Measurements from ENCODE around the gene TMEM184C. TPM values are rescaled to one million over a fixed set of nuclear protein-coding genes. Genes with fewer than 3 reads are reported as not detected.

Gene TMEM184C
- total RNA-seq, 2 donors from 2014 or later, result 30.3 to 35.7 TPM

DNA sequence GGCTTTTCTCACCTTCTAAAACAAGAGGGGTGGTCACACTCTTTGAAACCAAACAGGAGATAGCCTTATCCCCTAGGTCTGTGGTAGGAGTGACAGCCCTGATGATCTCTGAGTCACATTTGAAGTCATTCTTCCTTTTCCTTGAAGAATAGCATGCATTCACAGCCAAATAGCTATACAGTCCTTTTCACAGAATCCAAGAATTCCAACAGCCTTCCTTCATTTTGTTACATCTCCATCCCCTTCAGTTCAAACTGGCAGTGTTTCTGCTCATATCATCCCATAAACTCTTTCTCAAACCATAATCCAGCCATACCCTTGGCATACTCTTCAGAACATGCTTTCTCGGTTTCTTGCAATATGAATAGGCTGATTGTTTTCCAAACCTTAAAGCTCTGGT, 33.3 kb upstream of the TMEM184C start:
- WGBS, 2 experiments (ENCODE audit: insufficient coverage in 1 of 2, insufficient read length in 1 of 2), result 93 to 100% methylated on average over 1 of the region's 1 CpG
- Histone ChIP-seq H3K4me1 (ENCODE audit: control insufficient read depth, insufficient read depth, low read length) (no peaks in the 10 kb centered on the region), H3K27me3 (ENCODE audit: control insufficient read depth, insufficient read depth, low read length, poor library complexity, severe bottlenecking) (no peaks in the 10 kb centered on the region), H3K9ac (ENCODE audit: extremely low read depth, low read length, poor library complexity, severe bottlenecking) (no peak overlapping the region), H3K27ac (ENCODE audit: low read depth, low read length) (no peak overlapping the region), H3K36me3 (ENCODE audit: control insufficient read depth, insufficient read depth, low read length) (no peaks in the 10 kb centered on the region), H3K9me3 (ENCODE audit: control insufficient read depth, low read length) (peaks cover 20% of the 10 kb centered on the region), H3K4me3 (ENCODE audit: low read length) (no peak overlapping the region)
- Mint-ChIP-seq H3K4me3 (no peak overlapping the region), H3K27ac (no peak overlapping the region), H3K4me1 (no peaks in the 10 kb centered on the region), H3K27me3 (ENCODE audit: insufficient read depth) (no peaks in the 10 kb centered on the region), H3K9me3 (peaks cover 8% of the 10 kb centered on the region), H3K36me3 (ENCODE audit: low read depth) (no peaks in the 10 kb centered on the region)
- no peak for DNase-seq
- TF ChIP-seq, protein P1, sequence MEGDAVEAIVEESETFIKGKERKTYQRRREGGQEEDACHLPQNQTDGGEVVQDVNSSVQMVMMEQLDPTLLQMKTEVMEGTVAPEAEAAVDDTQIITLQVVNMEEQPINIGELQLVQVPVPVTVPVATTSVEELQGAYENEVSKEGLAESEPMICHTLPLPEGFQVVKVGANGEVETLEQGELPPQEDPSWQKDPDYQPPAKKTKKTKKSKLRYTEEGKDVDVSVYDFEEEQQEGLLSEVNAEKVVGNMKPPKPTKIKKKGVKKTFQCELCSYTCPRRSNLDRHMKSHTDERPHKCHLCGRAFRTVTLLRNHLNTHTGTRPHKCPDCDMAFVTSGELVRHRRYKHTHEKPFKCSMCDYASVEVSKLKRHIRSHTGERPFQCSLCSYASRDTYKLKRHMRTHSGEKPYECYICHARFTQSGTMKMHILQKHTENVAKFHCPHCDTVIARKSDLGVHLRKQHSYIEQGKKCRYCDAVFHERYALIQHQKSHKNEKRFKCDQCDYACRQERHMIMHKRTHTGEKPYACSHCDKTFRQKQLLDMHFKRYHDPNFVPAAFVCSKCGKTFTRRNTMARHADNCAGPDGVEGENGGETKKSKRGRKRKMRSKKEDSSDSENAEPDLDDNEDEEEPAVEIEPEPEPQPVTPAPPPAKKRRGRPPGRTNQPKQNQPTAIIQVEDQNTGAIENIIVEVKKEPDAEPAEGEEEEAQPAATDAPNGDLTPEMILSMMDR (conservative IDR thresholded peaks at IDR 0.05), result no peak

DNA sequence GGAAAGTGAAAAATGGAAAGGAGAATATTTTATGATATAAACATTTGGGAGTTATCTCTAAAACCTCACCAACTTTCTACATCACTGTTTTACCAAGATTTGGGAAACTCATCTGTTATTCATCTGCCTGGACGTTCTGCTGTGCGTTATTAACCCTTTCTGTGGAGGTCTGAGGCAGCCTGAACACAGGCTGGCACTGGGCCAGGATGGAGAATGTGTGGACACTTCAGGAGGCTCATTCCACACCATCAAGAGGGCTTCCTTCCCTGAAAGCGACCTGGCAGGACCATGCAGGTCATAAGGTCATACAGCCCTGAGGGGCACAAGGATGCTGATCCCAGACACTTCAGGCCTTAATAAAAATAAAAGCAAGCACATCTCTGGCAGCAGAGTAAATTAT, 31.2 kb upstream of the TMEM184C start:
- Mint-ChIP-seq H3K36me3 (ENCODE audit: low read depth) (no peaks in the 10 kb centered on the region), H3K27ac (no peak overlapping the region), H3K4me1 (no peaks in the 10 kb centered on the region), H3K27me3 (ENCODE audit: insufficient read depth) (no peaks in the 10 kb centered on the region), H3K9me3 (peaks cover 8% of the 10 kb centered on the region), H3K4me3 (no peak overlapping the region)
- TF ChIP-seq, protein P1 (conservative IDR thresholded peaks at IDR 0.05), result no peak
- Histone ChIP-seq H3K9me3 (ENCODE audit: control insufficient read depth, low read length) (peaks cover 20% of the 10 kb centered on the region), H3K36me3 (ENCODE audit: control insufficient read depth, insufficient read depth, low read length) (no peaks in the 10 kb centered on the region), H3K27ac (ENCODE audit: low read depth, low read length) (peak overlapping the region; percentile 16), H3K4me1 (ENCODE audit: control insufficient read depth, insufficient read depth, low read length) (no peaks in the 10 kb centered on the region), H3K9ac (ENCODE audit: extremely low read depth, low read length, poor library complexity, severe bottlenecking) (no peak overlapping the region), H3K27me3 (ENCODE audit: control insufficient read depth, insufficient read depth, low read length, poor library complexity, severe bottlenecking) (no peaks in the 10 kb centered on the region), H3K4me3 (ENCODE audit: low read length) (no peak overlapping the region)
- no peak for DNase-seq
- WGBS, 2 experiments (ENCODE audit: insufficient coverage in 1 of 2, insufficient read length in 1 of 2), result 86 to 92% methylated on average over 2 to 3 of the region's 3 CpGs

DNA sequence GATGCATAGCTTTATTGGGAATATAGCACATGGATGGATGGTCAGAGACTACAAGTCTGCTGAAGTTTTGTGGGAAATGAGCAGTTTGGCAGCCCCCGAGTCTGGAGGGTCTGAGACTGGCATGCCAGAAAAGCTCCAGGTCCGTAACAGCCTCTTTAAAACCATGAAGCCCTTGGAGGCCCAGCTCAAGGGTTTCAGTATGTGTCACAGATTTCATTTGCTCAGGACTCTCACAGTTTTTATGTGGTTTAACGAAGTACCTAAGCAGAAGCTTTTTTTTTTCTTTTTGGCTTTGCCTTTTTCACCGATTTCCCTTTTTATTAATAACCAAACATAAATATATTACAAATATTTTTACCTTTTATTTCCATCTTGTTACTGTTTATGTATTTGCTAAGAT, 30.6 kb upstream of the TMEM184C start:
- Histone ChIP-seq H3K27ac (ENCODE audit: low read depth, low read length) (peak overlapping the region; percentile 16), H3K9ac (ENCODE audit: extremely low read depth, low read length, poor library complexity, severe bottlenecking) (no peak overlapping the region), H3K9me3 (ENCODE audit: control insufficient read depth, low read length) (peaks cover 20% of the 10 kb centered on the region), H3K4me1 (ENCODE audit: control insufficient read depth, insufficient read depth, low read length) (no peaks in the 10 kb centered on the region), H3K27me3 (ENCODE audit: control insufficient read depth, insufficient read depth, low read length, poor library complexity, severe bottlenecking) (no peaks in the 10 kb centered on the region), H3K36me3 (ENCODE audit: control insufficient read depth, insufficient read depth, low read length) (no peaks in the 10 kb centered on the region), H3K4me3 (ENCODE audit: low read length) (no peak overlapping the region)
- no peak overlapping the region for H3K4me3 Mint-ChIP-seq
- no peaks in the 10 kb centered on the region for H3K4me1 Mint-ChIP-seq
- no peaks in the 10 kb centered on the region for H3K27me3 Mint-ChIP-seq (ENCODE audit: insufficient read depth)
- H3K36me3 Mint-ChIP-seq (ENCODE audit: low read depth), result no peaks in the 10 kb centered on the region
- peaks cover 8% of the 10 kb centered on the region for H3K9me3 Mint-ChIP-seq
- no peak for DNase-seq
- TF ChIP-seq, protein P1 (conservative IDR thresholded peaks at IDR 0.05), result no peak
- no peak overlapping the region for H3K27ac Mint-ChIP-seq
- 81 to 94% methylated on average over 3 to 4 of the region's 4 CpGs for WGBS, 2 experiments (ENCODE audit: insufficient coverage in 1 of 2, insufficient read length in 1 of 2)
